ENCODE results near the gene CRB3. TPM values are rescaled to one million over a fixed set of nuclear protein-coding genes. Genes with fewer than 3 reads are reported as not detected.

CRB3 gene
- total and polyA plus RNA-seq, 2 of the 13 experiments (the other 11 are each of a cell fraction or from before 2014, with no cell fraction given), result 10.6 to 25.6 TPM

DNA sequence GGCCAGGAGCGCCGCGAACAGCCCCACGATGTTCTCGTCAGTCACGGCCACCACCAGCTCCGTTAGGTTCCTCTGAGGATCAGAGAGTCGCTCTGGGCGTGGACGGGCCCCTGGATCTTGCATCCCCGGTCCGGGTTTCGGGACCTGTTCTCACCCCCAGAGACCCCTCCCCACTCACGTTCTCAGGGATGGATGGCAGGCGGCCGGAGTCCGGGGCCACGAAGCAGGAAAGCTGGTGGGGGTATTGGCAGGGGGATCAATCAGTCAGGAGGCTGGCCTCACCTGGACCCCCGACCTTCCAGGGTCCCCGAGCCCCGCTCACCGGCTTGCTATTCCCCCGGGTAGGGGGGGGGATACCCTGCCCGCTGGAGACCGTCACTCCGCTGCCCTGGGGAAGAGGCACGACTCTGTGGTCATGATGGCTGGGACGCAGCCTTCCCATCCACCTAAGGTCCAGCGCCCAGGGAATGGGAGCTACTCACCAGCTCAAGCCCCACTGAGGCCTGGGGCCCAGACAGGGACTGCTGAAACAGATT is 12.9 kb downstream of the CRB3 start (continued):
- TF ChIP-seq, protein P1, sequence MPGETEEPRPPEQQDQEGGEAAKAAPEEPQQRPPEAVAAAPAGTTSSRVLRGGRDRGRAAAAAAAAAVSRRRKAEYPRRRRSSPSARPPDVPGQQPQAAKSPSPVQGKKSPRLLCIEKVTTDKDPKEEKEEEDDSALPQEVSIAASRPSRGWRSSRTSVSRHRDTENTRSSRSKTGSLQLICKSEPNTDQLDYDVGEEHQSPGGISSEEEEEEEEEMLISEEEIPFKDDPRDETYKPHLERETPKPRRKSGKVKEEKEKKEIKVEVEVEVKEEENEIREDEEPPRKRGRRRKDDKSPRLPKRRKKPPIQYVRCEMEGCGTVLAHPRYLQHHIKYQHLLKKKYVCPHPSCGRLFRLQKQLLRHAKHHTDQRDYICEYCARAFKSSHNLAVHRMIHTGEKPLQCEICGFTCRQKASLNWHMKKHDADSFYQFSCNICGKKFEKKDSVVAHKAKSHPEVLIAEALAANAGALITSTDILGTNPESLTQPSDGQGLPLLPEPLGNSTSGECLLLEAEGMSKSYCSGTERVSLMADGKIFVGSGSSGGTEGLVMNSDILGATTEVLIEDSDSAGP (CRISPR knock-in tag; IDR thresholded peaks at IDR 0.05; ENCODE audit: borderline replicate concordance), result peak; percentile 6; the same call in 1 of the 2 replicates
- TF ChIP-seq ZBTB38 (CRISPR knock-in tag; IDR thresholded peaks at IDR 0.05) (0 out of 2 replicates have a peak, but pooled peaks have one; percentile 17), ZNF343 (CRISPR knock-in tag; IDR thresholded peaks at IDR 0.05) (no peak), FOXM1 (CRISPR knock-in tag; IDR thresholded peaks at IDR 0.05) (no peak), RFXANK (CRISPR knock-in tag; IDR thresholded peaks at IDR 0.05) (no peak), MBNL3 (CRISPR knock-in tag; conservative IDR thresholded peaks at IDR 0.05) (no peak), MEF2D (CRISPR knock-in tag; IDR thresholded peaks at IDR 0.05) (no peak), ZNF703 (CRISPR knock-in tag; IDR thresholded peaks at IDR 0.05; ENCODE audit: borderline replicate concordance) (no peak)
- TF ChIP-seq, protein P2, sequence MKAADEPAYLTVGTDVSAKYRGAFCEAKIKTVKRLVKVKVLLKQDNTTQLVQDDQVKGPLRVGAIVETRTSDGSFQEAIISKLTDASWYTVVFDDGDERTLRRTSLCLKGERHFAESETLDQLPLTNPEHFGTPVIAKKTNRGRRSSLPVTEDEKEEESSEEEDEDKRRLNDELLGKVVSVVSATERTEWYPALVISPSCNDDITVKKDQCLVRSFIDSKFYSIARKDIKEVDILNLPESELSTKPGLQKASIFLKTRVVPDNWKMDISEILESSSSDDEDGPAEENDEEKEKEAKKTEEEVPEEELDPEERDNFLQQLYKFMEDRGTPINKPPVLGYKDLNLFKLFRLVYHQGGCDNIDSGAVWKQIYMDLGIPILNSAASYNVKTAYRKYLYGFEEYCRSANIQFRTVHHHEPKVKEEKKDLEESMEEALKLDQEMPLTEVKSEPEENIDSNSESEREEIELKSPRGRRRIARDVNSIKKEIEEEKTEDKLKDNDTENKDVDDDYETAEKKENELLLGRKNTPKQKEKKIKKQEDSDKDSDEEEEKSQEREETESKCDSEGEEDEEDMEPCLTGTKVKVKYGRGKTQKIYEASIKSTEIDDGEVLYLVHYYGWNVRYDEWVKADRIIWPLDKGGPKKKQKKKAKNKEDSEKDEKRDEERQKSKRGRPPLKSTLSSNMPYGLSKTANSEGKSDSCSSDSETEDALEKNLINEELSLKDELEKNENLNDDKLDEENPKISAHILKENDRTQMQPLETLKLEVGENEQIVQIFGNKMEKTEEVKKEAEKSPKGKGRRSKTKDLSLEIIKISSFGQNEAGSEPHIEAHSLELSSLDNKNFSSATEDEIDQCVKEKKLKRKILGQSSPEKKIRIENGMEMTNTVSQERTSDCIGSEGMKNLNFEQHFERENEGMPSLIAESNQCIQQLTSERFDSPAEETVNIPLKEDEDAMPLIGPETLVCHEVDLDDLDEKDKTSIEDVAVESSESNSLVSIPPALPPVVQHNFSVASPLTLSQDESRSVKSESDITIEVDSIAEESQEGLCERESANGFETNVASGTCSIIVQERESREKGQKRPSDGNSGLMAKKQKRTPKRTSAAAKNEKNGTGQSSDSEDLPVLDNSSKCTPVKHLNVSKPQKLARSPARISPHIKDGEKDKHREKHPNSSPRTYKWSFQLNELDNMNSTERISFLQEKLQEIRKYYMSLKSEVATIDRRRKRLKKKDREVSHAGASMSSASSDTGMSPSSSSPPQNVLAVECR (CRISPR knock-in tag; IDR thresholded peaks at IDR 0.05; ENCODE audit: borderline replicate concordance), result no peak
- TF ChIP-seq, protein P3, sequence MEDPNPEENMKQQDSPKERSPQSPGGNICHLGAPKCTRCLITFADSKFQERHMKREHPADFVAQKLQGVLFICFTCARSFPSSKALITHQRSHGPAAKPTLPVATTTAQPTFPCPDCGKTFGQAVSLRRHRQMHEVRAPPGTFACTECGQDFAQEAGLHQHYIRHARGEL (CRISPR knock-in tag; IDR thresholded peaks at IDR 0.05), result no peak
- TF ChIP-seq, protein P4, sequence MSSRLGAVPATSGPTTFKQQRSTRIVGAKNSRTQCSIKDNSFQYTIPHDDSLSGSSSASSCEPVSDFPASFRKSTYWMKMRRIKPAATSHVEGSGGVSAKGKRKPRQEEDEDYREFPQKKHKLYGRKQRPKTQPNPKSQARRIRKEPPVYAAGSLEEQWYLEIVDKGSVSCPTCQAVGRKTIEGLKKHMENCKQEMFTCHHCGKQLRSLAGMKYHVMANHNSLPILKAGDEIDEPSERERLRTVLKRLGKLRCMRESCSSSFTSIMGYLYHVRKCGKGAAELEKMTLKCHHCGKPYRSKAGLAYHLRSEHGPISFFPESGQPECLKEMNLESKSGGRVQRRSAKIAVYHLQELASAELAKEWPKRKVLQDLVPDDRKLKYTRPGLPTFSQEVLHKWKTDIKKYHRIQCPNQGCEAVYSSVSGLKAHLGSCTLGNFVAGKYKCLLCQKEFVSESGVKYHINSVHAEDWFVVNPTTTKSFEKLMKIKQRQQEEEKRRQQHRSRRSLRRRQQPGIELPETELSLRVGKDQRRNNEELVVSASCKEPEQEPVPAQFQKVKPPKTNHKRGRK (CRISPR knock-in tag; IDR thresholded peaks at IDR 0.05), result no peak

All from HepG2 (cell line).